OCI-LY1 (cell line): ENCODE data around the gene TARS1.
A peak's percentile ranks its signal among the peaks of the same experiment; 100 is the strongest.

Experiments
- EZH2 ChIP-seq: fragments of 200-600 bp; sonication (generic), shearing (Covaris generic); IDR thresholded peaks from 2 replicates; pipeline ENCODE4 v1.8.0; 2017; ENCODE audit warnings: borderline replicate concordance, mixed run types, mild to moderate bottlenecking, antibody characterized with exemption, low read length, moderate library complexity, mixed read lengths
- TF ChIP-seq, protein P1 (sequence below): fragments of 200-600 bp; sonication (generic), shearing (Covaris generic); IDR thresholded peaks from 2 replicates; pipeline ENCODE4 v1.5.1; 2017; ENCODE audit warnings: mild to moderate bottlenecking, antibody characterized with exemption, low read length, moderate library complexity, mixed read lengths

GRCh38 chr5:33470544-33470943 is 29.8 kb downstream of the TARS1 start:
- TF ChIP-seq, protein P1, sequence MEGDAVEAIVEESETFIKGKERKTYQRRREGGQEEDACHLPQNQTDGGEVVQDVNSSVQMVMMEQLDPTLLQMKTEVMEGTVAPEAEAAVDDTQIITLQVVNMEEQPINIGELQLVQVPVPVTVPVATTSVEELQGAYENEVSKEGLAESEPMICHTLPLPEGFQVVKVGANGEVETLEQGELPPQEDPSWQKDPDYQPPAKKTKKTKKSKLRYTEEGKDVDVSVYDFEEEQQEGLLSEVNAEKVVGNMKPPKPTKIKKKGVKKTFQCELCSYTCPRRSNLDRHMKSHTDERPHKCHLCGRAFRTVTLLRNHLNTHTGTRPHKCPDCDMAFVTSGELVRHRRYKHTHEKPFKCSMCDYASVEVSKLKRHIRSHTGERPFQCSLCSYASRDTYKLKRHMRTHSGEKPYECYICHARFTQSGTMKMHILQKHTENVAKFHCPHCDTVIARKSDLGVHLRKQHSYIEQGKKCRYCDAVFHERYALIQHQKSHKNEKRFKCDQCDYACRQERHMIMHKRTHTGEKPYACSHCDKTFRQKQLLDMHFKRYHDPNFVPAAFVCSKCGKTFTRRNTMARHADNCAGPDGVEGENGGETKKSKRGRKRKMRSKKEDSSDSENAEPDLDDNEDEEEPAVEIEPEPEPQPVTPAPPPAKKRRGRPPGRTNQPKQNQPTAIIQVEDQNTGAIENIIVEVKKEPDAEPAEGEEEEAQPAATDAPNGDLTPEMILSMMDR: peak; percentile 18; the same call in 1 of the 2 replicates
- TF ChIP-seq EZH2: no peak
